ENCODE data around the gene ZNRF2. TPM values are rescaled to one million over a fixed set of nuclear protein-coding genes. Genes with fewer than 3 reads are reported as not detected.

Gene ZNRF2
- total RNA-seq, 2 donors from 2014 or later = 36.1 to 42.5 TPM

DNA sequence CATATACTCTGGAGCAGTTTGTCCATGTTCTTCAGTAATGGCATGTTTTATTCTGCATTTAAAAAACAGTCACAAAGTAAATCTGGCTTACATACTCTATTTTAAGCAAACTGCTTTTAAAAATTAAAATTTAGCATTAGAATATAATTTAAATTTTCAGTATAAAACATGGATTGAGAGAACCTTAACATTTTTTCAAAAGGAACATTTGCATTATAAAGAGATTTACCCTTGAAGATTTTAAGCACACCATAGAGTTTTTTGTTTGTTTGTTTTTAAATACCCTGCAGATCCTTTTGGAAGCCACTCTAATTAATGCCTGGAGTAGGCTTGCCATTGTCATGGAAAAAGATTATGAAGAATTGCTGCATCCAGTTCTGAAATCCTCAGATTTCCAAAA is 70.4 kb downstream of the ZNRF2 start:
- Histone ChIP-seq H3K4me1 (peaks cover 11% of the 10 kb centered on the region), H3K27me3 (no peaks in the 10 kb centered on the region), H3K9me3 (no peaks in the 10 kb centered on the region), H3K4me3 (no peak overlapping the region), H3K36me3 (replicated peaks in 1 of 2; ENCODE audit: insufficient read depth in 1 of 2, low read depth in 2 of 2) (no peaks in the 10 kb centered on the region), H3K27ac (no peak overlapping the region)
- no peak for DNase-seq
- no peak for TF ChIP-seq POLR2A (IDR thresholded peaks at IDR 0.05)
- TF ChIP-seq, protein P1, sequence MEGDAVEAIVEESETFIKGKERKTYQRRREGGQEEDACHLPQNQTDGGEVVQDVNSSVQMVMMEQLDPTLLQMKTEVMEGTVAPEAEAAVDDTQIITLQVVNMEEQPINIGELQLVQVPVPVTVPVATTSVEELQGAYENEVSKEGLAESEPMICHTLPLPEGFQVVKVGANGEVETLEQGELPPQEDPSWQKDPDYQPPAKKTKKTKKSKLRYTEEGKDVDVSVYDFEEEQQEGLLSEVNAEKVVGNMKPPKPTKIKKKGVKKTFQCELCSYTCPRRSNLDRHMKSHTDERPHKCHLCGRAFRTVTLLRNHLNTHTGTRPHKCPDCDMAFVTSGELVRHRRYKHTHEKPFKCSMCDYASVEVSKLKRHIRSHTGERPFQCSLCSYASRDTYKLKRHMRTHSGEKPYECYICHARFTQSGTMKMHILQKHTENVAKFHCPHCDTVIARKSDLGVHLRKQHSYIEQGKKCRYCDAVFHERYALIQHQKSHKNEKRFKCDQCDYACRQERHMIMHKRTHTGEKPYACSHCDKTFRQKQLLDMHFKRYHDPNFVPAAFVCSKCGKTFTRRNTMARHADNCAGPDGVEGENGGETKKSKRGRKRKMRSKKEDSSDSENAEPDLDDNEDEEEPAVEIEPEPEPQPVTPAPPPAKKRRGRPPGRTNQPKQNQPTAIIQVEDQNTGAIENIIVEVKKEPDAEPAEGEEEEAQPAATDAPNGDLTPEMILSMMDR (IDR thresholded peaks at IDR 0.05) = no peak
- no peak for ATAC-seq
- intact Hi-C loops (cut with DNase I) = no loop called here

DNA sequence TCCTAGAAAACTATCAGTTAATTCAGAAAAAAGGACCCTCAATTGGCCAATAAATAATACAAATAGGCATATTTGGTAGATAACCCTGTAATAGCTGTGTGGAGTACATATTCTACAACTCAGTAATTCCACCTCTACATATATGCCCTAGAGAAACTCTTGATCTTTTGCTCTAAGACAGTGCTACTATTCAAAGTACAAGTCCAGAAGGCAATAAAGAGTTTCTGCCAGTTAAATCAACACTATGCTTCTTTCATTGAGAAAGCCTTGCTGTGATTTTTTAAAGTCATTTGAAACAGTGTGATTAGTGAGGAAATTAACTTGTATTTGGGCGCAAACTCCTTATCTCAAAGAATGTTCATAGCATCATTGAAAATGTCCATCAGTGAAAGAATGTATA is 75.6 kb downstream of the ZNRF2 start:
- TF ChIP-seq, protein P1 (IDR thresholded peaks at IDR 0.05) = no peak
- TF ChIP-seq POLR2A (IDR thresholded peaks at IDR 0.05) = no peak
- H3K9me3 ChIP-seq = no peaks in the 10 kb centered on the region
- intact Hi-C loops (cut with DNase I) = no loop called here
- no peak for DNase-seq
- 95 to 97% methylated on average over 1 of the region's 1 CpG for WGBS, 2 donors
- no peak for ATAC-seq
- H3K4me3 ChIP-seq = no peak overlapping the region
- H3K27ac ChIP-seq = no peak overlapping the region
- H3K27me3 ChIP-seq = no peaks in the 10 kb centered on the region
- H3K36me3 ChIP-seq (replicated peaks in 1 of 2; ENCODE audit: insufficient read depth in 1 of 2, low read depth in 2 of 2) = no peaks in the 10 kb centered on the region
- H3K4me1 ChIP-seq = no peaks in the 10 kb centered on the region

DNA sequence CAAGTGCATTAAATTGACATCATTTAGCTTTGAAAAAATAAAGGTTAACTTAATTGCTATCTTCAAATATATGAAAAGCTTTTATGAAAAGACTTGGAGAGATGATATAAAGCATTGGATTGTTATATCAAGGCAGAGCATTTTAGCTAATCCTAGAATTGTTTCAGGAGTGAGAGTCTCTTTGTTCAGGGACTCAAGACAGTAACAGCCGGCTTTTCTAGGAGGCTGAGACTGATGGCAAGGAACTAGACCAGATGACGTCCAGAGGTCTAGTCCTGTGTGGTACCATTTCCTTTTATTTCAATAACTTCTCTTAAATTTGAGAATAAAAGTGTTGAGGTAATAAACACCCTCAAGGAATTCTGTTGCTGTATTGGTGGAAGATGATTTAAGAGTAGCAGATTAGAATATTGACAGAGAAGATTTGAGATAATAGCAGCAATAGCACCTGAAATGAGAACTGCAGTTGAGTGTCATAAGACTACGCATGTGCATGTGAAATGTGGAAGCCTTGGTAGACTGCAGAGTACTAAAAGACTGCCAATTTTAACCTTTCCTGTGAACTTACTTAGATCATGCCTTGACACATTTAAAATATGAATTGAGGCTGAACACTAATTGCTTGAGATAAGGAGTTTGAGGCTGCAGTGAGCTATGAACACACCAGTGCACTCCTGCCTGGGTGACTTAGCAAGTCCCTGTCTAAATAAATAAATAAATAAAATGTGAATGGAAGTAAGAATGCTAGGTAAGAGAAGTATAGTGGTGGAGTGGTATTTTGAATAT is 79.6 kb downstream of the ZNRF2 start:
- H3K9me3 ChIP-seq = no peaks in the 10 kb centered on the region
- intact Hi-C loops (cut with DNase I) = no loop called here

DNA sequence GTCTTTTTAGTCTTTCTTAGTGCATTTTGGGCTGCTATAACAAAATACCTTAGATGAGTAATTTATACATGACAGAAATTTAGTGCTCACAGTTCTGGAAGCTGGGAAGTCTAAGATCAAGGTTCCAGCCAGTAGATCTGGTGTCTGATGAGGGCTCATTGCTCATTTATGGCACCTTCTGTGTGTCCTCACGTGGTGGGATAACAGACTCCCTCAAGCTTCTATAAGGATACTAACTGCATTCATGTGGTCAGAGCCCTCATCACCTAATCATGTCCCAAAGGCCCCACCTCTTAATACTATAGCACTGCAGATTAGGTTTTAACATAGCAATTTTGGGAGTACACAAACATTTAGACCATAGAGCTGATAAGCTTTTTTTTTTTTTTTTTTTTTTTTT is 80.4 kb downstream of the ZNRF2 start:
- ATAC-seq = no peak
- WGBS, 2 donors = 95 to 100% methylated on average over 1 of the region's 1 CpG
- intact Hi-C loops (cut with DNase I) = no loop called here

More for the DNA sequence above, 79.6 kb downstream of the ZNRF2 start:
- H3K27ac ChIP-seq = no peak overlapping the region
- H3K4me3 ChIP-seq = no peak overlapping the region
- ATAC-seq (no peak), DNase-seq (no peak)
- H3K27me3 ChIP-seq = no peaks in the 10 kb centered on the region
- TF ChIP-seq, protein P1 (IDR thresholded peaks at IDR 0.05) = no peak
- TF ChIP-seq POLR2A (IDR thresholded peaks at IDR 0.05) = no peak
- no peaks in the 10 kb centered on the region for H3K4me1 ChIP-seq
- H3K36me3 ChIP-seq (replicated peaks in 1 of 2; ENCODE audit: insufficient read depth in 1 of 2, low read depth in 2 of 2) = no peaks in the 10 kb centered on the region
- WGBS, 2 donors = 87 to 95% methylated on average over 3 of the region's 3 CpGs

More for the DNA sequence above, 80.4 kb downstream of the ZNRF2 start:
- no peak for DNase-seq
- Histone ChIP-seq H3K4me3 (no peak overlapping the region), H3K4me1 (no peaks in the 10 kb centered on the region), H3K36me3 (replicated peaks in 1 of 2; ENCODE audit: insufficient read depth in 1 of 2, low read depth in 2 of 2) (no peaks in the 10 kb centered on the region), H3K27ac (no peak overlapping the region), H3K9me3 (no peaks in the 10 kb centered on the region), H3K27me3 (no peaks in the 10 kb centered on the region)
- no peak for TF ChIP-seq POLR2A (IDR thresholded peaks at IDR 0.05)
- TF ChIP-seq, protein P1 (IDR thresholded peaks at IDR 0.05) = no peak

Data from body of pancreas (tissue), 4 donors.